Hypothalamus (tissue), 51 donors: Measurements from ENCODE around the gene ZNF91.
"Not testable (repeated sequence)": the region's sequence is repeated elsewhere in the genome, so short reads cannot be mapped to it uniquely, and the experiment has no call there.

Experiments
- DNase-seq, 51 donors: peaks; one replicate each; lab custom pipeline; 2025; lab: John Stamatoyannopoulos, UW

The ZNF91 gene

GRCh38 chr19:23399443-23399842 lies 4.2 kb upstream of the ZNF91 start:
- no peak for DNase-seq

- peak in 1 of 51 donors; percentile 15 for DNase-seq
These were observed 449 bp upstream of the ZNF91 start for GRCh38 chr19:23395722-23396117.

GRCh38 chr19:23394511-23394910 lies 760 bp downstream of the ZNF91 start:
- DNase-seq, result peak in 4 of 51 donors; percentile 1 to 30 (median 3)

GRCh38 chr19:23393121-23393520 lies 2.1 kb downstream of the ZNF91 start:
- no peak for DNase-seq

GRCh38 chr19:23391236-23391635 lies 4.0 kb downstream of the ZNF91 start:
- no peak for DNase-seq

- DNase-seq, result no peak
These were observed 9.9 kb downstream of the ZNF91 start for GRCh38 chr19:23385404-23385803.

- no peak for DNase-seq
These were observed 10.4 kb downstream of the ZNF91 start for GRCh38 chr19:23384858-23385257.

- DNase-seq, result no peak
These were observed 11.1 kb downstream of the ZNF91 start for GRCh38 chr19:23384166-23384565.

- no peak for DNase-seq
These were observed 12.3 kb downstream of the ZNF91 start for GRCh38 chr19:23382955-23383354.

GRCh38 chr19:23381114-23381513 lies 14.2 kb downstream of the ZNF91 start:
- no peak for DNase-seq

- not testable (repeated sequence) for DNase-seq
These were observed 15.6 kb downstream of the ZNF91 start for GRCh38 chr19:23379671-23380070.

GRCh38 chr19:23378948-23379347 lies 16.3 kb downstream of the ZNF91 start:
- DNase-seq, result no peak

- no peak for DNase-seq
These were observed 18.0 kb downstream of the ZNF91 start for GRCh38 chr19:23377276-23377675.

- no peak for DNase-seq
These were observed 28.8 kb downstream of the ZNF91 start for GRCh38 chr19:23366437-23366836.

- not testable (repeated sequence) for DNase-seq
These were observed 29.2 kb downstream of the ZNF91 start for GRCh38 chr19:23366031-23366430.

- DNase-seq, result no peak
These were observed 30.0 kb downstream of the ZNF91 start for GRCh38 chr19:23365222-23365621.

- DNase-seq, result not testable (repeated sequence)
These were observed 33.4 kb downstream of the ZNF91 start for GRCh38 chr19:23361843-23362242.

- no peak for DNase-seq
These were observed 43.5 kb downstream of the ZNF91 start for GRCh38 chr19:23351806-23352205.

- DNase-seq, result peak in 2 of 51 donors; percentile 16 to 28
These were observed 48.6 kb downstream of the ZNF91 start for GRCh38 chr19:23346696-23347095.

- no peak for DNase-seq
These were observed 49.4 kb downstream of the ZNF91 start for GRCh38 chr19:23345838-23346237.

GRCh38 chr19:23343434-23344010 lies 51.7 kb downstream of the ZNF91 start:
- no peak for DNase-seq

GRCh38 chr19:23328211-23328610 lies 67.1 kb downstream of the ZNF91 start:
- no peak for DNase-seq

GRCh38 chr19:23321953-23322549 lies 73.2 kb downstream of the ZNF91 start:
- DNase-seq, result no peak
